GM19025 (cell line): ENCODE measurements around the gene EXOSC5.
A peak's percentile ranks its signal among the peaks of the same experiment; 100 is the strongest.
"Not testable (repeated sequence)": the region's sequence is repeated elsewhere in the genome, so short reads cannot be mapped to it uniquely, and the experiment has no call there.

Experiments used
- ATAC-seq: cut with Tn5 transposase; IDR thresholded peaks from one replicate; pipeline ENCODE4 v1.9.1; 2021; ENCODE audit warnings: mild to moderate bottlenecking, low read depth, moderate library complexity; ENCODE audit not compliant: unreplicated experiment

Gene EXOSC5

GRCh38 chr19:41397086-41398049 lies at the start of gene EXOSC5, which contains the start of gene BCKDHA:
Gene EXOSC5 (minus strand): TSS chr19:41397359. CDS start chr19:41397328, 31 bp downstream.
Gene BCKDHA (plus strand): TSS chr19:41397818. CDS start chr19:41397828, 10 bp downstream.
- peak; percentile 88 for ATAC-seq

GRCh38 chr19:41445575-41445974 lies 48.4 kb upstream of the EXOSC5 start:
- ATAC-seq = no peak

- no peak for ATAC-seq
These were observed 46.8 kb upstream of the EXOSC5 start for GRCh38 chr19:41443813-41444455.

GRCh38 chr19:41442473-41443355 lies 45.6 kb upstream of the EXOSC5 start, which contains the start of gene ERICH4:
Gene ERICH4 (plus strand): TSS chr19:41443156. CDS start chr19:41443170, 14 bp downstream.
- no peak for ATAC-seq

- ATAC-seq = no peak
These were observed 44.3 kb upstream of the EXOSC5 start for GRCh38 chr19:41441321-41441945.

- ATAC-seq = peak; percentile 90
These were observed 42.5 kb upstream of the EXOSC5 start, which contains the start of gene DMAC2 for GRCh38 chr19:41439441-41440222. Gene DMAC2 (minus strand): TSS chr19:41439912. CDS start chr19:41439899, 13 bp downstream.

- ATAC-seq = no peak
These were observed 40.9 kb upstream of the EXOSC5 start for GRCh38 chr19:41437944-41438574.

GRCh38 chr19:41436674-41436951 lies 39.5 kb upstream of the EXOSC5 start:
- no peak for ATAC-seq

- ATAC-seq = no peak
These were observed 38.9 kb upstream of the EXOSC5 start for GRCh38 chr19:41435936-41436673.

- not testable (repeated sequence) for ATAC-seq
These were observed 38.2 kb upstream of the EXOSC5 start for GRCh38 chr19:41435376-41435775.

GRCh38 chr19:41434450-41434849 lies 37.3 kb upstream of the EXOSC5 start:
- ATAC-seq = no peak

GRCh38 chr19:41433171-41433570 lies 36.0 kb upstream of the EXOSC5 start:
- ATAC-seq = no peak

- ATAC-seq = no peak
These were observed 34.5 kb upstream of the EXOSC5 start for GRCh38 chr19:41431426-41432386.

GRCh38 chr19:41430922-41431321 lies 33.8 kb upstream of the EXOSC5 start:
- ATAC-seq = no peak

GRCh38 chr19:41428481-41428859 lies 31.3 kb upstream of the EXOSC5 start:
- no peak for ATAC-seq

- no peak for ATAC-seq
These were observed 30.7 kb upstream of the EXOSC5 start for GRCh38 chr19:41427647-41428480.
